Fibroblast of lung (primary cell): ENCODE results near the gene DUSP3. TPM values are rescaled to one million over a fixed set of nuclear protein-coding genes. Genes with fewer than 3 reads are reported as not detected.

Experiments
- DNase-seq, 2 donors: peaks; one replicate each; pipeline versions ENCODE4 v3.0.0 to v3.0.0-alpha.2; 2010; ENCODE audit warnings: low read depth in 2 of 2
- H2AFZ ChIP-seq: 2 replicates; pipeline ENCODE4 v1.5.1; 2012; ENCODE audit warnings: low read length, control low read depth, inconsistent platforms
- H3K27ac ChIP-seq: 2 replicates; pipeline ENCODE4 v1.5.1; 2011; ENCODE audit warnings: low read length, control low read depth; ENCODE audit not compliant: insufficient read depth
- H3K27me3 ChIP-seq: 2 replicates; pipeline ENCODE4 v1.5.1; 2011; ENCODE audit warnings: mild to moderate bottlenecking, low read length; ENCODE audit not compliant: control insufficient read depth, insufficient read depth
- H3K36me3 ChIP-seq: 2 replicates; pipeline ENCODE4 v1.5.1; 2011; ENCODE audit warnings: low read length; ENCODE audit not compliant: control insufficient read depth, insufficient read depth
- H3K4me1 ChIP-seq: 2 replicates; pipeline ENCODE4 v1.5.1; 2011; ENCODE audit warnings: low read length; ENCODE audit not compliant: control insufficient read depth, insufficient read depth; ENCODE audit errors: extremely low read depth
- H3K4me2 ChIP-seq: 2 replicates; pipeline ENCODE4 v1.5.1; 2011; ENCODE audit warnings: low read length, control low read depth; ENCODE audit not compliant: insufficient read depth; ENCODE audit errors: extremely low read depth
- H3K4me3 ChIP-seq, 4 experiments: fragments of 200-600 bp in 1 of 4; sonication (generic) in 1 of 4; replicated peaks in 1 of 4; 2 replicates each; pipeline ENCODE4 v1.5.1; 2011 to 2016; ENCODE audit warnings: low read length in 4 of 4, low read depth in 3 of 4, mild to moderate bottlenecking in 3 of 4, control low read depth in 2 of 4, inconsistent platforms in 1 of 4, mixed read lengths in 1 of 4; ENCODE audit not compliant: insufficient read depth in 1 of 4; ENCODE audit errors: control extremely low read depth in 1 of 4
- H3K79me2 ChIP-seq: 2 replicates; pipeline ENCODE4 v1.5.1; 2012; ENCODE audit warnings: mild to moderate bottlenecking, low read length, inconsistent platforms; ENCODE audit not compliant: control insufficient read depth, insufficient read depth
- H3K9ac ChIP-seq: 2 replicates; pipeline ENCODE4 v1.5.1; 2011; ENCODE audit warnings: mild to moderate bottlenecking, low read length, control low read depth; ENCODE audit not compliant: insufficient read depth
- H3K9me3 ChIP-seq: 2 replicates; pipeline ENCODE4 v1.5.1; 2012; ENCODE audit warnings: low read depth, low read length; ENCODE audit not compliant: control insufficient read depth, insufficient read depth
- H4K20me1 ChIP-seq: 2 replicates; pipeline ENCODE4 v1.5.1; 2011; ENCODE audit warnings: low read length; ENCODE audit not compliant: control insufficient read depth, insufficient read depth; ENCODE audit errors: extremely low read depth
- EZH2 ChIP-seq: IDR thresholded peaks from 2 replicates; pipeline ENCODE4 v1.5.1; 2012; ENCODE audit warnings: low read length, control low read depth, mild to moderate bottlenecking; ENCODE audit errors: missing control alignments
- polyA plus RNA-seq, 2 donors: library from polyadenylated mRNA; depleted of rRNA in 1 of 2; stranded (reverse) in 1 of 2; unstranded in 1 of 2; fragments of >200 nt; gene quantifications; 2 replicates each; pipeline ENCODE4 v1.2.1, GENCODE V29; 2011 to 2012; ENCODE audit warnings: missing spikeins in 1 of 2
- total RNA-seq: library from RNA; depleted of rRNA; stranded (reverse); fragments of >200 nt; gene quantifications from 2 replicates; pipeline ENCODE4 v1.2.1, GENCODE V29; 2014
- TF ChIP-seq, protein P1 (sequence below), 2 donors: IDR thresholded peaks in 1 of 2; conservative IDR thresholded peaks in 1 of 2; 1 replicate in 1 of 2; 2 replicates in 1 of 2; pipeline ENCODE4 v1.5.1; 2011 to 2012; ENCODE audit warnings: low read length in 2 of 2, control low read depth in 1 of 2, inconsistent platforms in 1 of 2, low read depth in 1 of 2, mild to moderate bottlenecking in 1 of 2

Gene DUSP3
- total and polyA plus RNA-seq, 2 donors (not counting 1 experiment from before 2014, with no cell fraction given) = 51.2 to 55.9 TPM

DNA sequence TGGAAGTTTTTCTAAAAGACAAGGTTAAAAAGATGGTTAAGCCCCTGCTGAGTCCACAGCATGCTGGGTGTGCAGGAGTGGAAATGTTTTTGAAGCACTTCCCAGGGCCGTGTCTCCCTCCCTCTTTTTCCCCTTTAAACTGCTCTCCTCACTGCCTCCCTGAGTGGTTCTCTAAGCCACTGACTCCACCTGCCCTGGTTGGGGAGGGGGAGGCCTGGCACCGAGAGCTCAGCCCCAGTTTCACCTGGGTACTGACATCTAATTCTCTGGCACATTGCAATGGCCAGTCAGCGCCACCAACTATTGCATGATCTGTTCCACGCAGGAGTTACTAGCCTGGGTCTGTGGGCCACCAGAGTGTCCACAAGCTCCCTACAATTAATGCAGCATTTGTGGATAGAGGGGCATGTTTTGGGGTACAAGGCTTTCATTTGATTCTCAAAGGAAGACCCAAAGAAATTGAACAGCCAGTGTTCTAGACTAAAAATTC, 31.5 kb upstream of the DUSP3 start:
- no peak overlapping the region for H2AFZ ChIP-seq
- H3K79me2 ChIP-seq = no peaks in the 10 kb centered on the region
- H3K4me1 ChIP-seq = peaks cover 2% of the 10 kb centered on the region
- TF ChIP-seq, protein P1, sequence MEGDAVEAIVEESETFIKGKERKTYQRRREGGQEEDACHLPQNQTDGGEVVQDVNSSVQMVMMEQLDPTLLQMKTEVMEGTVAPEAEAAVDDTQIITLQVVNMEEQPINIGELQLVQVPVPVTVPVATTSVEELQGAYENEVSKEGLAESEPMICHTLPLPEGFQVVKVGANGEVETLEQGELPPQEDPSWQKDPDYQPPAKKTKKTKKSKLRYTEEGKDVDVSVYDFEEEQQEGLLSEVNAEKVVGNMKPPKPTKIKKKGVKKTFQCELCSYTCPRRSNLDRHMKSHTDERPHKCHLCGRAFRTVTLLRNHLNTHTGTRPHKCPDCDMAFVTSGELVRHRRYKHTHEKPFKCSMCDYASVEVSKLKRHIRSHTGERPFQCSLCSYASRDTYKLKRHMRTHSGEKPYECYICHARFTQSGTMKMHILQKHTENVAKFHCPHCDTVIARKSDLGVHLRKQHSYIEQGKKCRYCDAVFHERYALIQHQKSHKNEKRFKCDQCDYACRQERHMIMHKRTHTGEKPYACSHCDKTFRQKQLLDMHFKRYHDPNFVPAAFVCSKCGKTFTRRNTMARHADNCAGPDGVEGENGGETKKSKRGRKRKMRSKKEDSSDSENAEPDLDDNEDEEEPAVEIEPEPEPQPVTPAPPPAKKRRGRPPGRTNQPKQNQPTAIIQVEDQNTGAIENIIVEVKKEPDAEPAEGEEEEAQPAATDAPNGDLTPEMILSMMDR (conservative IDR thresholded peaks at IDR 0.05 in 1 of 2, IDR thresholded peaks at IDR 0.05 in 1 of 2; ENCODE audit: low read depth in 1 of 2, low read length in 2 of 2) = no peak
- no peak for TF ChIP-seq EZH2
- H3K27me3 ChIP-seq = no peaks in the 10 kb centered on the region
- no peak overlapping the region for H3K4me3 ChIP-seq
- H3K36me3 ChIP-seq = peaks cover 4% of the 10 kb centered on the region
- no peaks in the 10 kb centered on the region for H3K9me3 ChIP-seq
- H3K4me2 ChIP-seq = no peak overlapping the region
- no peak for DNase-seq
- no peak overlapping the region for H3K27ac ChIP-seq
- no peaks in the 10 kb centered on the region for H4K20me1 ChIP-seq
- no peak overlapping the region for H3K9ac ChIP-seq

DNA sequence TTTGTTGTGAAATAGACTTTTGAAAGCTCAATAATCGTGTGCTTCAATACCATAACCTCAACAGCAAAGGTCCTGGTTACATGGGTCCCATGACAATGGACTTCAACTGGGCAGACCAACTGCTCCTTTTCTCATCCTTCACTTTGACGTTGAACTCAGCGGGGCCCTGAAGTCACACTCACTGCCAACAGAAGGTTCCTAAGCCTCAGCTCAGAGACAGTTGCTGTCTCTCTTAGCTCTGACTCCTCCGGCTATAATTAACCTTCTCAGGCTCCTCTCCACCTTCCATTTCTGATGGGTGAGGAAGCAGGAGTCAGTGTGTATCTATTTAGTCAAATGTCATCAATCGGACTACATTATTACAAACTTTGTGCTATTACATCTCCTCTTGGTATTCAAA, 30.3 kb upstream of the DUSP3 start:
- H3K36me3 ChIP-seq = peaks cover 4% of the 10 kb centered on the region
- no peaks in the 10 kb centered on the region for H3K9me3 ChIP-seq
- no peak for DNase-seq
- no peak overlapping the region for H3K9ac ChIP-seq
- H3K27ac ChIP-seq = no peak overlapping the region
- H4K20me1 ChIP-seq = no peaks in the 10 kb centered on the region
- H3K4me1 ChIP-seq = no peaks in the 10 kb centered on the region
- no peak overlapping the region for H3K4me2 ChIP-seq
- H3K79me2 ChIP-seq = no peaks in the 10 kb centered on the region
- no peak overlapping the region for H2AFZ ChIP-seq
- H3K4me3 ChIP-seq = no peak overlapping the region
- no peak for TF ChIP-seq EZH2
- TF ChIP-seq, protein P1 (conservative IDR thresholded peaks at IDR 0.05 in 1 of 2, IDR thresholded peaks at IDR 0.05 in 1 of 2; ENCODE audit: low read depth in 1 of 2, low read length in 2 of 2) = no peak
- H3K27me3 ChIP-seq = no peaks in the 10 kb centered on the region

DNA sequence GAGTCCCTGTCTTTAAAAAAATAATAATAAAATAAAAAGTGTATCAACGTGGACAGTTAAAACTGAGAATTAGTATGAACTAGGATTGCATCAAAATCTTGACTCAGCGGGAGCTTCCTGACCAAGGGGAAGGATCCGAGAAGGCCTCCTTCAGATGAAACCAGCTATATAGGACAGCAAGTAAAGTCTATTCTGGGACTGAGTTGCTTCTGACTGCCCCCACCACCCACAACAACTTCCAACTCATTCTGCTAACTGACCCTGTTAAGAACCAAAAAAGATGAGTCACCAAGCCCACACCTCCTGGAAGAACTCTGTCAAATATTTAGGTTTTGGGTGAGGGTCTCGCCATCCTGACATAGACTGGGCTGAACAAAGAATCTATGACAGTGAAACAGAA, 29.3 kb upstream of the DUSP3 start:
- Histone ChIP-seq H3K36me3 (peaks cover 2% of the 10 kb centered on the region), H3K79me2 (no peaks in the 10 kb centered on the region), H4K20me1 (no peaks in the 10 kb centered on the region), H3K4me3 (no peak overlapping the region), H3K4me1 (peaks cover 2% of the 10 kb centered on the region), H3K27ac (no peak overlapping the region), H3K9ac (no peak overlapping the region), H3K27me3 (no peaks in the 10 kb centered on the region), H3K4me2 (no peak overlapping the region), H3K9me3 (no peaks in the 10 kb centered on the region), H2AFZ (no peak overlapping the region)
- DNase-seq = no peak
- TF ChIP-seq EZH2 = no peak
- TF ChIP-seq, protein P1 (conservative IDR thresholded peaks at IDR 0.05 in 1 of 2, IDR thresholded peaks at IDR 0.05 in 1 of 2; ENCODE audit: low read depth in 1 of 2, low read length in 2 of 2) = no peak
